Measurements from ENCODE around the gene NDUFB7. TPM values are rescaled to one million over a fixed set of nuclear protein-coding genes. Genes with fewer than 3 reads are reported as not detected.

The NDUFB7 gene
- total RNA-seq, 2 donors from 2014 or later: 121 to 206 TPM

GRCh38 chr19:14536926-14537692, 34.8 kb downstream of the NDUFB7 start:
- H3K4me1 ChIP-seq: peaks cover 20% of the 10 kb centered on the region
- 4 to 11% methylated on average over 12 to 18 of the region's 24 CpGs for WGBS, 2 donors
- H3K27ac ChIP-seq: peak overlapping the region; percentile 39 to 77 (median 56)
- no peaks in the 10 kb centered on the region for H3K27me3 ChIP-seq
- DNase-seq (peak; percentile 85 to 93 (median 90)), ATAC-seq (peak; percentile 90)
- H3K36me3 ChIP-seq (replicated peaks in 1 of 2; ENCODE audit: insufficient read depth in 1 of 2, low read depth in 2 of 2): no peaks in the 10 kb centered on the region
- intact Hi-C loops (cut with DNase I): no loop called here
- TF ChIP-seq POLR2A (IDR thresholded peaks at IDR 0.05) (peak in 2 of 3 donors; percentile 58 to 59), CTCF (IDR thresholded peaks at IDR 0.05) (no peak)
- H3K9me3 ChIP-seq: no peaks in the 10 kb centered on the region
- H3K4me3 ChIP-seq: no peak overlapping the region

- 73 to 75% methylated on average over 5 of the region's 5 CpGs for WGBS, 2 donors
- peaks cover 31% of the 10 kb centered on the region for H3K4me1 ChIP-seq
- DNase-seq: no peak
- TF ChIP-seq CTCF (IDR thresholded peaks at IDR 0.05) (no peak), POLR2A (IDR thresholded peaks at IDR 0.05) (no peak)
- no peaks in the 10 kb centered on the region for H3K36me3 ChIP-seq (replicated peaks in 1 of 2; ENCODE audit: insufficient read depth in 1 of 2, low read depth in 2 of 2)
- H3K27me3 ChIP-seq: no peaks in the 10 kb centered on the region
- H3K27ac ChIP-seq: no peak overlapping the region
- H3K4me3 ChIP-seq: no peak overlapping the region
- H3K9me3 ChIP-seq: no peaks in the 10 kb centered on the region
- no peak for ATAC-seq
- intact Hi-C loops (cut with DNase I): no loop called here
Observed at GRCh38 chr19:14533450-14533849, 38.4 kb downstream of the NDUFB7 start.

- TF ChIP-seq POLR2A (IDR thresholded peaks at IDR 0.05) (no peak), CTCF (IDR thresholded peaks at IDR 0.05) (no peak)
- H3K4me3 ChIP-seq: peak overlapping the region in 1 of 2 donors; percentile 40
- H3K27me3 ChIP-seq: no peaks in the 10 kb centered on the region
- H3K27ac ChIP-seq: peak overlapping the region in 1 of 4 donors; percentile 91
- no peak for ATAC-seq
- intact Hi-C loops (cut with DNase I): no loop called here
- H3K9me3 ChIP-seq: no peaks in the 10 kb centered on the region
- WGBS, 2 donors: 53 to 62% methylated on average over 3 of the region's 3 CpGs
- DNase-seq: no peak
- H3K36me3 ChIP-seq (replicated peaks in 1 of 2; ENCODE audit: insufficient read depth in 1 of 2, low read depth in 2 of 2): no peaks in the 10 kb centered on the region
- peaks cover 10% of the 10 kb centered on the region for H3K4me1 ChIP-seq
Observed at GRCh38 chr19:14530506-14530905, 41.4 kb downstream of the NDUFB7 start.

- TF ChIP-seq CTCF (IDR thresholded peaks at IDR 0.05) (no peak), POLR2A (IDR thresholded peaks at IDR 0.05) (no peak)
- WGBS, 2 donors: 0% methylated on average over 9 to 18 of the region's 18 CpGs
- Histone ChIP-seq H3K27me3 (no peaks in the 10 kb centered on the region), H3K27ac (peak overlapping the region; percentile 91 to 95 (median 94)), H3K4me3 (peak overlapping the region; percentile 40 to 82), H3K36me3 (replicated peaks in 1 of 2; ENCODE audit: insufficient read depth in 1 of 2, low read depth in 2 of 2) (no peaks in the 10 kb centered on the region), H3K4me1 (peaks cover 10% of the 10 kb centered on the region), H3K9me3 (no peaks in the 10 kb centered on the region)
- ATAC-seq: no peak
- intact Hi-C loops (cut with DNase I): no loop called here
- DNase-seq: no peak
Observed at GRCh38 chr19:14530005-14530348, 41.9 kb downstream of the NDUFB7 start.
